NB4 (cell line): Measurements from ENCODE around the gene KRT77.

Experiments
- DNase-seq: peaks from one replicate; pipeline ENCODE4 v3.0.0; 2010; ENCODE audit warnings: low read depth
- H3K4me3 ChIP-seq: one replicate; pipeline ENCODE4 v1.5.1; 2011; ENCODE audit warnings: mild to moderate bottlenecking, low read depth, low read length, moderate library complexity
- CTCF ChIP-seq: IDR thresholded peaks from one replicate; pipeline ENCODE4 v1.5.1; 2012; ENCODE audit warnings: low read depth, low read length
- MYC ChIP-seq: IDR thresholded peaks from 2 replicates; pipeline ENCODE4 v1.6.1; 2011; ENCODE audit warnings: low read depth, low read length
- POLR2A ChIP-seq: IDR thresholded peaks from 2 replicates; pipeline ENCODE4 v1.6.1; 2011; ENCODE audit warnings: mild to moderate bottlenecking; ENCODE audit not compliant: insufficient read length; ENCODE audit errors: extremely low read depth
- TF ChIP-seq, protein P1 (sequence below): IDR thresholded peaks from 2 replicates; pipeline ENCODE4 v1.6.1; 2011; ENCODE audit warnings: low read depth, low read length

KRT77 gene

GRCh38 chr12:52646613-52647012 lies 56.7 kb downstream of the KRT77 start:
- DNase-seq = no peak
- TF ChIP-seq POLR2A (no peak), MYC (no peak), CTCF (no peak)
- TF ChIP-seq, protein P1, sequence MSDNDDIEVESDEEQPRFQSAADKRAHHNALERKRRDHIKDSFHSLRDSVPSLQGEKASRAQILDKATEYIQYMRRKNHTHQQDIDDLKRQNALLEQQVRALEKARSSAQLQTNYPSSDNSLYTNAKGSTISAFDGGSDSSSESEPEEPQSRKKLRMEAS = no peak
- H3K4me3 ChIP-seq = no peak overlapping the region

DNA sequence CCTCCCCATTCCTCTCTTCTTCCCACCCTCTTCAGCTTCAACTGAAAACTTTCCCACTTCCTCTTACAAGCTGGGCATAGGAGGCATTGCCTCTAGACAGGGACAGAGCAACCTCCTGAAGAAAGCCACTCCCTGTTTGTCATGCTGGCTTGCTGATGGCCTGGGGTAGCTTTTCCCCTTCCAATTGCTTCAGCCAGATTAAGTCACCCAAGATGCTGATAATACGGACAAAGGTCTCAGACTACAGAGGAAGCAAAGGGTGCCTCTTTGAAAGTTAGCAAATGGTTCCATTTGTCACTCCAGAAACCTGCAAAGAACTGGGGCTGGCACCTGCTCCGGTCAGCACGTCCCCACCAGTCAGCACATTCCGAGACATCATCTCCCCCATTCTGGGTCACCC lies 57.3 kb downstream of the KRT77 start:
- H3K4me3 ChIP-seq = no peak overlapping the region
- no peak for TF ChIP-seq POLR2A
- no peak for TF ChIP-seq CTCF
- TF ChIP-seq, protein P1 = no peak
- no peak for TF ChIP-seq MYC
- DNase-seq = peak; percentile 32

- H3K4me3 ChIP-seq = no peak overlapping the region
- DNase-seq = no peak
- no peak for TF ChIP-seq CTCF
- TF ChIP-seq, protein P1 = no peak
- no peak for TF ChIP-seq MYC
- no peak for TF ChIP-seq POLR2A
Observed at GRCh38 chr12:52645120-52645761, 58.1 kb downstream of the KRT77 start.

GRCh38 chr12:52644078-52644415 lies 59.3 kb downstream of the KRT77 start:
- H3K4me3 ChIP-seq = no peak overlapping the region
- TF ChIP-seq MYC = no peak
- TF ChIP-seq, protein P1 = no peak
- no peak for TF ChIP-seq POLR2A
- no peak for TF ChIP-seq CTCF
- DNase-seq = no peak

DNA sequence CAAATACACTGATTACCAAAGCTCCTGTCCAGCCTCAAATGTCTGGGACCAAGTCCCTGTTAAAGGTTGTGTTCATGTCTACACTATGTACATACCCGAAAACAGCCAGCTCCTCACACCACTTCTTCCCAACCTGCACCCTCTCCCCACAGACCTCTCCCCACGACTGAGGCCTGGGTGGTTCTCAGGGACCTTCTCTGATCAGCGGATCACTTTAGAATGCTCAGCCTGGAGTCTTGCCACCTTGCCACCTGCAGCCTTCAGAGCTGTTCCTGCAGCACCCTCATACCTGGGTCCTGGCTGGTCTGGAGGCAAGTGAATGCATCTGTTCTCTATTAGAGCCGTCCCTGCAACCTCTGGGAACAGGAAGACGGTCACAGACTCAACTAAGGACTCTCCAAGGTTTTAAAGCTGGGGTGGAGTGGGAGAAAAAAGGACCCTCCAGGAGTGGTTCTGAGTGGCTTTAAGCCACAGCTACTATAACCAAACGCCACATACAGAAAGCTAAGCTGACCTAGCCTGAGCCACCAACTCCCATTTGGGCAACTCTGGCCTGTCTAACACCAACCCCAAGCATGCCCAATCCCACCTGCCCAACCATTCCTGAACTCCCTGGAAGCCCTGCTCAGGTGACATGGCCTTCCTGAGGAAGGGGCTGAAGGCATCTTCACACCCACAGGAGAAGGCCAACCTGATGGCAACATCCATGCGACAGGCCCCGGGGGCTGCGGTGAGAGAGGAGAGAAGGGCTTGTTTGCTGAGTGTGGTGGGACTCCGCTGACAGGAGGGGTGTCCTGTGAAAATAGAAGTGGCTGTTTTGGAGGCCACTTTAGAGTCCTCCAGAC lies 59.9 kb downstream of the KRT77 start:
- no peak overlapping the region for H3K4me3 ChIP-seq
- no peak for TF ChIP-seq CTCF
- TF ChIP-seq, protein P1 = no peak
- no peak for TF ChIP-seq MYC
- TF ChIP-seq POLR2A = no peak
- DNase-seq = no peak
